CD8-positive, alpha-beta memory T cell (primary cell): ENCODE data around the gene NAALADL2. TPM values are rescaled to one million over a fixed set of nuclear protein-coding genes. Genes with fewer than 3 reads are reported as not detected.

Experiments
- CTCF ChIA-PET: fragments of 350-600 bp; sonication (Branson Sonifier 250); formaldehyde crosslinking; loops from one replicate; lab custom pipeline; 2021; ENCODE audit warnings: antibody characterized with exemption; lab: Charles Lee
- POLR2A ChIA-PET: fragments of 350-600 bp; sonication (Branson Sonifier 250); formaldehyde crosslinking; loops from one replicate; lab custom pipeline; 2021; ENCODE audit warnings: antibody characterized with exemption; lab: Charles Lee
- DNase-seq, 5 donors: peaks; one replicate each; pipeline versions ENCODE4 v3.0.0 to v3.0.0-alpha.2; 2020 to 2022; ENCODE audit warnings: mixed read lengths in 1 of 5
- H3K27ac ChIP-seq: one replicate; pipeline ENCODE4 v1.7.0; 2013; ENCODE audit warnings: low read depth, mild to moderate bottlenecking, low read length, moderate library complexity
- H3K27me3 ChIP-seq: 2 replicates; pipeline ENCODE4 v1.7.0; 2013; ENCODE audit warnings: low read length, mild to moderate bottlenecking; ENCODE audit not compliant: insufficient read depth, poor library complexity, severe bottlenecking
- H3K36me3 ChIP-seq: 2 replicates; pipeline ENCODE4 v1.7.0; 2013; ENCODE audit warnings: mild to moderate bottlenecking, low read length, moderate library complexity; ENCODE audit not compliant: insufficient read depth
- H3K4me1 ChIP-seq: 2 replicates; pipeline ENCODE4 v1.7.0; 2013; ENCODE audit warnings: mild to moderate bottlenecking, low read length, moderate library complexity; ENCODE audit not compliant: insufficient read depth
- H3K4me3 ChIP-seq: 2 replicates; pipeline ENCODE4 v1.7.0; 2013; ENCODE audit warnings: mild to moderate bottlenecking, low read length
- H3K9me3 ChIP-seq: 2 replicates; pipeline ENCODE4 v1.7.0; 2013; ENCODE audit warnings: mild to moderate bottlenecking, low read length
- H3K27ac Mint-ChIP-seq, 8 donors: one replicate each; pipeline ENCODE4 v1.8.0; 2020 to 2021; ENCODE audit warnings: mixed read lengths in 8 of 8, mild to moderate bottlenecking in 6 of 8, inconsistent platforms in 3 of 8, moderate library complexity in 3 of 8
- H3K27me3 Mint-ChIP-seq, 2 donors: one replicate each; pipeline ENCODE4 v1.8.0; 2020 to 2021; ENCODE audit warnings: mixed read lengths in 2 of 2, mild to moderate bottlenecking in 1 of 2, moderate library complexity in 1 of 2
- H3K36me3 Mint-ChIP-seq, 3 donors: one replicate each; pipeline ENCODE4 v1.8.0; 2020 to 2021; ENCODE audit warnings: mixed read lengths in 3 of 3, inconsistent platforms in 1 of 3, mild to moderate bottlenecking in 1 of 3
- H3K4me1 Mint-ChIP-seq, 3 donors: one replicate each; pipeline ENCODE4 v1.8.0; 2020 to 2021; ENCODE audit warnings: mixed read lengths in 3 of 3, inconsistent platforms in 1 of 3, mild to moderate bottlenecking in 1 of 3
- H3K4me3 Mint-ChIP-seq, 7 donors: one replicate each; pipeline ENCODE4 v1.8.0; 2020 to 2021; ENCODE audit warnings: mixed read lengths in 7 of 7, mild to moderate bottlenecking in 6 of 7, moderate library complexity in 4 of 7, inconsistent platforms in 2 of 7
- H3K9me3 Mint-ChIP-seq, 5 donors: one replicate each; pipeline ENCODE4 v1.8.0; 2020 to 2022; ENCODE audit warnings: mixed read lengths in 5 of 5, mild to moderate bottlenecking in 3 of 5, moderate library complexity in 2 of 5, inconsistent platforms in 1 of 5
- polyA plus RNA-seq: library from polyadenylated mRNA; unstranded; fragments of 300-500 nt; fragmentation: Illumina TruSeq; gene quantifications from one replicate; pipeline ENCODE4 v1.2.3, GENCODE V29; 2021
- total RNA-seq, 2 experiments: library from RNA; stranded (reverse); gene quantifications; one replicate each; pipeline ENCODE4 v1.2.3, GENCODE V29; 2021

Gene NAALADL2
- total and polyA plus RNA-seq, 3 experiments from 2014 or later = not detected

GRCh38 chr3:175477651-175478224 is 618.6 kb downstream of the NAALADL2 start:
- Histone ChIP-seq H3K27ac (no peak overlapping the region), H3K36me3 (no peaks in the 10 kb centered on the region), H3K9me3 (no peaks in the 10 kb centered on the region), H3K4me1 (no peaks in the 10 kb centered on the region), H3K4me3 (no peak overlapping the region), H3K27me3 (no peaks in the 10 kb centered on the region)
- H3K9me3 Mint-ChIP-seq = peaks cover 0 to 22% (median 0%) of the 10 kb centered on the region in 5 donors
- no peaks in the 10 kb centered on the region for H3K36me3 Mint-ChIP-seq
- H3K27me3 Mint-ChIP-seq = no peaks in the 10 kb centered on the region
- ChIA-PET CTCF (no interaction called here), POLR2A (no interaction called here)
- no peak for DNase-seq
- H3K4me1 Mint-ChIP-seq = no peaks in the 10 kb centered on the region
- H3K27ac Mint-ChIP-seq = no peak overlapping the region
- H3K4me3 Mint-ChIP-seq = no peak overlapping the region

GRCh38 chr3:175478301-175478700 is 619.2 kb downstream of the NAALADL2 start:
- Histone ChIP-seq H3K4me3 (no peak overlapping the region), H3K36me3 (no peaks in the 10 kb centered on the region), H3K27me3 (no peaks in the 10 kb centered on the region), H3K27ac (no peak overlapping the region), H3K4me1 (no peaks in the 10 kb centered on the region), H3K9me3 (no peaks in the 10 kb centered on the region)
- Mint-ChIP-seq H3K4me1 (no peaks in the 10 kb centered on the region), H3K4me3 (no peak overlapping the region), H3K9me3 (peaks cover 0 to 22% (median 0%) of the 10 kb centered on the region in 5 donors), H3K27me3 (no peaks in the 10 kb centered on the region), H3K36me3 (no peaks in the 10 kb centered on the region), H3K27ac (no peak overlapping the region)
- CTCF ChIA-PET = no interaction called here
- no peak for DNase-seq
- POLR2A ChIA-PET = no interaction called here

- Mint-ChIP-seq H3K27me3 (no peaks in the 10 kb centered on the region), H3K27ac (no peak overlapping the region), H3K9me3 (peaks cover 0 to 22% (median 0%) of the 10 kb centered on the region in 5 donors), H3K36me3 (no peaks in the 10 kb centered on the region), H3K4me1 (no peaks in the 10 kb centered on the region), H3K4me3 (no peak overlapping the region)
- POLR2A ChIA-PET = no interaction called here
- H3K4me1 ChIP-seq = no peaks in the 10 kb centered on the region
- H3K9me3 ChIP-seq = no peaks in the 10 kb centered on the region
- H3K27me3 ChIP-seq = no peaks in the 10 kb centered on the region
- H3K27ac ChIP-seq = no peak overlapping the region
- H3K36me3 ChIP-seq = no peaks in the 10 kb centered on the region
- no peak overlapping the region for H3K4me3 ChIP-seq
- DNase-seq = no peak
- CTCF ChIA-PET = no interaction called here
Observed at GRCh38 chr3:175479175-175479574, 620.0 kb downstream of the NAALADL2 start.

GRCh38 chr3:175479800-175480199 is 620.7 kb downstream of the NAALADL2 start:
- H3K4me3 Mint-ChIP-seq = no peak overlapping the region
- no peak overlapping the region for H3K27ac ChIP-seq
- H3K27me3 ChIP-seq = no peaks in the 10 kb centered on the region
- H3K27me3 Mint-ChIP-seq = no peaks in the 10 kb centered on the region
- H3K27ac Mint-ChIP-seq = no peak overlapping the region
- H3K36me3 ChIP-seq = no peaks in the 10 kb centered on the region
- DNase-seq = no peak
- CTCF ChIA-PET = no interaction called here
- POLR2A ChIA-PET = no interaction called here
- H3K4me1 Mint-ChIP-seq = no peaks in the 10 kb centered on the region
- H3K4me3 ChIP-seq = no peak overlapping the region
- H3K36me3 Mint-ChIP-seq = no peaks in the 10 kb centered on the region
- H3K9me3 ChIP-seq = no peaks in the 10 kb centered on the region
- H3K4me1 ChIP-seq = no peaks in the 10 kb centered on the region
- peaks cover 0 to 19% (median 0%) of the 10 kb centered on the region in 5 donors for H3K9me3 Mint-ChIP-seq

GRCh38 chr3:175484666-175485065 is 625.5 kb downstream of the NAALADL2 start:
- peaks cover 0 to 7% (median 2%) of the 10 kb centered on the region in 5 donors for H3K9me3 Mint-ChIP-seq
- ChIA-PET CTCF (no interaction called here), POLR2A (no interaction called here)
- H3K4me3 ChIP-seq = no peak overlapping the region
- no peaks in the 10 kb centered on the region for H3K9me3 ChIP-seq
- DNase-seq = no peak
- no peak overlapping the region for H3K27ac Mint-ChIP-seq
- no peaks in the 10 kb centered on the region for H3K4me1 Mint-ChIP-seq
- H3K27me3 Mint-ChIP-seq = no peaks in the 10 kb centered on the region
- no peaks in the 10 kb centered on the region for H3K36me3 Mint-ChIP-seq
- no peaks in the 10 kb centered on the region for H3K4me1 ChIP-seq
- H3K27me3 ChIP-seq = no peaks in the 10 kb centered on the region
- no peak overlapping the region for H3K4me3 Mint-ChIP-seq
- H3K27ac ChIP-seq = no peak overlapping the region
- no peaks in the 10 kb centered on the region for H3K36me3 ChIP-seq

GRCh38 chr3:175485436-175485835 is 626.3 kb downstream of the NAALADL2 start:
- H3K27ac Mint-ChIP-seq = no peak overlapping the region
- peaks cover 0 to 7% (median 2%) of the 10 kb centered on the region in 5 donors for H3K9me3 Mint-ChIP-seq
- Histone ChIP-seq H3K27ac (no peak overlapping the region), H3K4me1 (no peaks in the 10 kb centered on the region), H3K27me3 (no peaks in the 10 kb centered on the region), H3K36me3 (no peaks in the 10 kb centered on the region), H3K9me3 (no peaks in the 10 kb centered on the region), H3K4me3 (no peak overlapping the region)
- ChIA-PET CTCF (no interaction called here), POLR2A (no interaction called here)
- H3K4me3 Mint-ChIP-seq = no peak overlapping the region
- H3K36me3 Mint-ChIP-seq = no peaks in the 10 kb centered on the region
- no peaks in the 10 kb centered on the region for H3K27me3 Mint-ChIP-seq
- H3K4me1 Mint-ChIP-seq = no peaks in the 10 kb centered on the region
- no peak for DNase-seq

- H3K9me3 ChIP-seq = no peaks in the 10 kb centered on the region
- Mint-ChIP-seq H3K9me3 (peaks cover 0 to 12% (median 2%) of the 10 kb centered on the region in 5 donors), H3K4me1 (no peaks in the 10 kb centered on the region), H3K27me3 (no peaks in the 10 kb centered on the region), H3K4me3 (no peak overlapping the region), H3K36me3 (no peaks in the 10 kb centered on the region), H3K27ac (no peak overlapping the region)
- no peak overlapping the region for H3K4me3 ChIP-seq
- no peak for DNase-seq
- H3K27me3 ChIP-seq = no peaks in the 10 kb centered on the region
- CTCF ChIA-PET = no interaction called here
- no peaks in the 10 kb centered on the region for H3K36me3 ChIP-seq
- H3K4me1 ChIP-seq = no peaks in the 10 kb centered on the region
- no peak overlapping the region for H3K27ac ChIP-seq
- POLR2A ChIA-PET = no interaction called here
Observed at GRCh38 chr3:175486255-175486654, 627.1 kb downstream of the NAALADL2 start.

GRCh38 chr3:175489406-175489805 is 630.3 kb downstream of the NAALADL2 start:
- H3K27me3 ChIP-seq = no peaks in the 10 kb centered on the region
- Mint-ChIP-seq H3K9me3 (peaks cover 0 to 20% (median 2%) of the 10 kb centered on the region in 5 donors), H3K27me3 (no peaks in the 10 kb centered on the region), H3K4me3 (no peak overlapping the region), H3K4me1 (no peaks in the 10 kb centered on the region), H3K27ac (no peak overlapping the region), H3K36me3 (no peaks in the 10 kb centered on the region)
- CTCF ChIA-PET = no interaction called here
- no peaks in the 10 kb centered on the region for H3K9me3 ChIP-seq
- DNase-seq = no peak
- POLR2A ChIA-PET = no interaction called here
- no peaks in the 10 kb centered on the region for H3K36me3 ChIP-seq
- no peak overlapping the region for H3K27ac ChIP-seq
- H3K4me1 ChIP-seq = no peaks in the 10 kb centered on the region
- H3K4me3 ChIP-seq = no peak overlapping the region
